ENCODE measurements around the gene KCNAB1.

KCNAB1 gene

DNA sequence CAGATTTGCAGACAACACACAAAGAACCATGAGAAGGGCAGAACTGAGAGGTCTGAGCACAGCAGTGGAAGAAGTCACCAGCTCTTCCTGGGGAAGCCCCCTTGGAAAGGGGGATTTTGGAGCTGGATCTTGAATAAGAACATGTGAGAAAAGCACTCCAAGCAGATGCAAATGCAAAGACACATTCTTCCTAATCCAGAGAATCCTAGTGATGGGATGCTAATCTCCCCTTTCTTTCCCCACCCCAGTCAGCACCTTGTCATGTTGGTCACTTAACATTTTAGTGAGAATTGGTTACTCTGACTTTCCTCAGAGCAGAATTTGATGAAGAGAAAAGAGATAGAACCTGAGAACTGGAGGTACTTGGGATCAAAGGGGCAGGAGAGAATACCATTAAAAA is 286.0 kb downstream of the KCNAB1 start:
- TF ChIP-seq, protein P1, sequence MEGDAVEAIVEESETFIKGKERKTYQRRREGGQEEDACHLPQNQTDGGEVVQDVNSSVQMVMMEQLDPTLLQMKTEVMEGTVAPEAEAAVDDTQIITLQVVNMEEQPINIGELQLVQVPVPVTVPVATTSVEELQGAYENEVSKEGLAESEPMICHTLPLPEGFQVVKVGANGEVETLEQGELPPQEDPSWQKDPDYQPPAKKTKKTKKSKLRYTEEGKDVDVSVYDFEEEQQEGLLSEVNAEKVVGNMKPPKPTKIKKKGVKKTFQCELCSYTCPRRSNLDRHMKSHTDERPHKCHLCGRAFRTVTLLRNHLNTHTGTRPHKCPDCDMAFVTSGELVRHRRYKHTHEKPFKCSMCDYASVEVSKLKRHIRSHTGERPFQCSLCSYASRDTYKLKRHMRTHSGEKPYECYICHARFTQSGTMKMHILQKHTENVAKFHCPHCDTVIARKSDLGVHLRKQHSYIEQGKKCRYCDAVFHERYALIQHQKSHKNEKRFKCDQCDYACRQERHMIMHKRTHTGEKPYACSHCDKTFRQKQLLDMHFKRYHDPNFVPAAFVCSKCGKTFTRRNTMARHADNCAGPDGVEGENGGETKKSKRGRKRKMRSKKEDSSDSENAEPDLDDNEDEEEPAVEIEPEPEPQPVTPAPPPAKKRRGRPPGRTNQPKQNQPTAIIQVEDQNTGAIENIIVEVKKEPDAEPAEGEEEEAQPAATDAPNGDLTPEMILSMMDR (conservative IDR thresholded peaks at IDR 0.05; ENCODE audit: low read length): no peak
- TF ChIP-seq EZH2phosphoT487 (IDR thresholded peaks at IDR 0.05; ENCODE audit: borderline replicate concordance): no peak
- Histone ChIP-seq H3K9ac (ENCODE audit: low read depth, low read length, poor library complexity, severe bottlenecking) (no peak overlapping the region), H3K36me3 (ENCODE audit: insufficient read depth, low read length) (no peaks in the 10 kb centered on the region), H4K20me1 (ENCODE audit: insufficient read depth, low read length, poor library complexity, severe bottlenecking) (no peaks in the 10 kb centered on the region), H3K27me3 (ENCODE audit: insufficient read depth, low read length, poor library complexity, severe bottlenecking) (no peaks in the 10 kb centered on the region), H3K9me2 (replicated peaks; ENCODE audit: low read depth, low read length) (no peaks in the 10 kb centered on the region), H3K4me1 (ENCODE audit: insufficient read depth, low read length, poor library complexity, severe bottlenecking) (peaks cover 2% of the 10 kb centered on the region), H3K9me3 (ENCODE audit: insufficient read depth, low read depth, low read length) (no peaks in the 10 kb centered on the region), H3K79me2 (ENCODE audit: insufficient read depth, low read length) (no peaks in the 10 kb centered on the region), H3K4me3 (ENCODE audit: low read length, poor library complexity, severe bottlenecking) (no peak overlapping the region), H3K4me2 (ENCODE audit: low read depth, low read length, poor library complexity, severe bottlenecking) (no peak overlapping the region), H3F3A (ENCODE audit: low read depth) (no peaks in the 10 kb centered on the region), H2AFZ (ENCODE audit: low read length) (no peak overlapping the region)

- Histone ChIP-seq H3K9me2 (replicated peaks; ENCODE audit: low read depth, low read length) (no peaks in the 10 kb centered on the region), H3K79me2 (ENCODE audit: insufficient read depth, low read length) (no peaks in the 10 kb centered on the region), H3F3A (ENCODE audit: low read depth) (no peaks in the 10 kb centered on the region), H3K36me3 (ENCODE audit: insufficient read depth, low read length) (no peaks in the 10 kb centered on the region), H3K9ac (ENCODE audit: low read depth, low read length, poor library complexity, severe bottlenecking) (no peak overlapping the region), H2AFZ (ENCODE audit: low read length) (no peak overlapping the region), H3K4me2 (ENCODE audit: low read depth, low read length, poor library complexity, severe bottlenecking) (no peak overlapping the region), H3K4me1 (ENCODE audit: insufficient read depth, low read length, poor library complexity, severe bottlenecking) (no peaks in the 10 kb centered on the region), H3K27me3 (ENCODE audit: insufficient read depth, low read length, poor library complexity, severe bottlenecking) (no peaks in the 10 kb centered on the region), H3K9me3 (ENCODE audit: insufficient read depth, low read depth, low read length) (no peaks in the 10 kb centered on the region), H4K20me1 (ENCODE audit: insufficient read depth, low read length, poor library complexity, severe bottlenecking) (no peaks in the 10 kb centered on the region), H3K4me3 (ENCODE audit: low read length, poor library complexity, severe bottlenecking) (no peak overlapping the region)
- TF ChIP-seq EZH2phosphoT487 (IDR thresholded peaks at IDR 0.05; ENCODE audit: borderline replicate concordance): no peak
- TF ChIP-seq, protein P1 (conservative IDR thresholded peaks at IDR 0.05; ENCODE audit: low read length): no peak
Observed at GRCh38 chr3:156407617-156408225, 287.3 kb downstream of the KCNAB1 start.

GRCh38 chr3:156409694-156410093 is 289.3 kb downstream of the KCNAB1 start:
- Histone ChIP-seq H2AFZ (ENCODE audit: low read length) (no peak overlapping the region), H3K9ac (ENCODE audit: low read depth, low read length, poor library complexity, severe bottlenecking) (no peak overlapping the region), H3K36me3 (ENCODE audit: insufficient read depth, low read length) (no peaks in the 10 kb centered on the region), H3K27me3 (ENCODE audit: insufficient read depth, low read length, poor library complexity, severe bottlenecking) (no peaks in the 10 kb centered on the region), H3K79me2 (ENCODE audit: insufficient read depth, low read length) (no peaks in the 10 kb centered on the region), H4K20me1 (ENCODE audit: insufficient read depth, low read length, poor library complexity, severe bottlenecking) (no peaks in the 10 kb centered on the region), H3F3A (ENCODE audit: low read depth) (no peaks in the 10 kb centered on the region), H3K9me2 (replicated peaks; ENCODE audit: low read depth, low read length) (no peaks in the 10 kb centered on the region), H3K9me3 (ENCODE audit: insufficient read depth, low read depth, low read length) (no peaks in the 10 kb centered on the region), H3K4me3 (ENCODE audit: low read length, poor library complexity, severe bottlenecking) (no peak overlapping the region), H3K4me2 (ENCODE audit: low read depth, low read length, poor library complexity, severe bottlenecking) (no peak overlapping the region), H3K4me1 (ENCODE audit: insufficient read depth, low read length, poor library complexity, severe bottlenecking) (no peaks in the 10 kb centered on the region)
- TF ChIP-seq, protein P1 (conservative IDR thresholded peaks at IDR 0.05; ENCODE audit: low read length): no peak
- no peak for TF ChIP-seq EZH2phosphoT487 (IDR thresholded peaks at IDR 0.05; ENCODE audit: borderline replicate concordance)

All from Loucy (cell line).